Activated naive CD8-positive, alpha-beta T cell (primary cell): ENCODE measurements around the gene DMD.
"Not testable (repeated sequence)": the region's sequence is repeated elsewhere in the genome, so short reads cannot be mapped to it uniquely, and the experiment has no call there.

Source experiments
- H3K27ac Mint-ChIP-seq: one replicate; pipeline ENCODE4 v1.8.0; 2021; ENCODE audit warnings: mixed read lengths
- H3K27me3 Mint-ChIP-seq: one replicate; pipeline ENCODE4 v1.8.0; 2021; ENCODE audit warnings: mixed read lengths
- H3K36me3 Mint-ChIP-seq: one replicate; pipeline ENCODE4 v1.8.0; 2021; ENCODE audit warnings: mixed read lengths
- H3K4me1 Mint-ChIP-seq: one replicate; pipeline ENCODE4 v1.8.0; 2021; ENCODE audit warnings: low read depth, mixed read lengths
- H3K4me3 Mint-ChIP-seq: one replicate; pipeline ENCODE4 v1.8.0; 2021; ENCODE audit warnings: mild to moderate bottlenecking, mixed read lengths
- H3K9me3 Mint-ChIP-seq: one replicate; pipeline ENCODE4 v1.8.0; 2021; ENCODE audit warnings: low read depth, mixed read lengths

Gene DMD

GRCh38 chrX:32528451-32528850 lies 682.9 kb downstream of the DMD start:
- H3K36me3 Mint-ChIP-seq, H3K27ac Mint-ChIP-seq, H3K9me3 Mint-ChIP-seq, H3K4me3 Mint-ChIP-seq, H3K27me3 Mint-ChIP-seq, H3K4me1 Mint-ChIP-seq: not testable (repeated sequence)

GRCh38 chrX:32525234-32525633 lies 686.1 kb downstream of the DMD start:
- Mint-ChIP-seq H3K27ac (no peak overlapping the region), H3K27me3 (no peaks in the 10 kb centered on the region), H3K4me1 (no peaks in the 10 kb centered on the region), H3K36me3 (no peaks in the 10 kb centered on the region), H3K9me3 (no peaks in the 10 kb centered on the region), H3K4me3 (no peak overlapping the region)

- Mint-ChIP-seq H3K36me3 (no peaks in the 10 kb centered on the region), H3K4me1 (no peaks in the 10 kb centered on the region), H3K4me3 (no peak overlapping the region), H3K27ac (no peak overlapping the region), H3K27me3 (no peaks in the 10 kb centered on the region), H3K9me3 (no peaks in the 10 kb centered on the region)
These were observed 687.0 kb downstream of the DMD start for GRCh38 chrX:32524385-32524784.

- no peak overlapping the region for H3K27ac Mint-ChIP-seq
- H3K27me3 Mint-ChIP-seq: no peaks in the 10 kb centered on the region
- H3K36me3 Mint-ChIP-seq: no peaks in the 10 kb centered on the region
- H3K4me1 Mint-ChIP-seq: no peaks in the 10 kb centered on the region
- no peak overlapping the region for H3K4me3 Mint-ChIP-seq
- H3K9me3 Mint-ChIP-seq: no peaks in the 10 kb centered on the region
These were observed 690.6 kb downstream of the DMD start for GRCh38 chrX:32520789-32521188.

- H3K4me3 Mint-ChIP-seq: no peak overlapping the region
- no peak overlapping the region for H3K27ac Mint-ChIP-seq
These were observed 696.4 kb downstream of the DMD start for GRCh38 chrX:32514986-32515385.

GRCh38 chrX:32501606-32502005 lies 709.7 kb downstream of the DMD start:
- Mint-ChIP-seq H3K4me1 (no peaks in the 10 kb centered on the region), H3K9me3 (no peaks in the 10 kb centered on the region), H3K27ac (no peak overlapping the region), H3K36me3 (no peaks in the 10 kb centered on the region), H3K4me3 (no peak overlapping the region), H3K27me3 (no peaks in the 10 kb centered on the region)

More at GRCh38 chrX:32514986-32515385, 696.4 kb downstream of the DMD start:
- H3K9me3 Mint-ChIP-seq: no peaks in the 10 kb centered on the region
- H3K27me3 Mint-ChIP-seq: no peaks in the 10 kb centered on the region
- no peaks in the 10 kb centered on the region for H3K4me1 Mint-ChIP-seq
- no peaks in the 10 kb centered on the region for H3K36me3 Mint-ChIP-seq

- Mint-ChIP-seq H3K27ac (no peak overlapping the region), H3K4me3 (no peak overlapping the region), H3K36me3 (no peaks in the 10 kb centered on the region), H3K9me3 (no peaks in the 10 kb centered on the region), H3K4me1 (no peaks in the 10 kb centered on the region), H3K27me3 (no peaks in the 10 kb centered on the region)
These were observed 714.7 kb downstream of the DMD start for GRCh38 chrX:32496671-32497070.

GRCh38 chrX:32495855-32496254 lies 715.5 kb downstream of the DMD start:
- Mint-ChIP-seq H3K4me1 (no peaks in the 10 kb centered on the region), H3K27ac (no peak overlapping the region), H3K9me3 (no peaks in the 10 kb centered on the region), H3K4me3 (no peak overlapping the region), H3K36me3 (no peaks in the 10 kb centered on the region), H3K27me3 (no peaks in the 10 kb centered on the region)

- H3K4me3 Mint-ChIP-seq: no peak overlapping the region
- H3K27me3 Mint-ChIP-seq: no peaks in the 10 kb centered on the region
- no peak overlapping the region for H3K27ac Mint-ChIP-seq
- H3K9me3 Mint-ChIP-seq: no peaks in the 10 kb centered on the region
- no peaks in the 10 kb centered on the region for H3K4me1 Mint-ChIP-seq
- no peaks in the 10 kb centered on the region for H3K36me3 Mint-ChIP-seq
These were observed 722.2 kb downstream of the DMD start for GRCh38 chrX:32489125-32489524.

GRCh38 chrX:32483534-32484136 lies 727.7 kb downstream of the DMD start:
- H3K9me3 Mint-ChIP-seq: no peaks in the 10 kb centered on the region
- H3K4me3 Mint-ChIP-seq: no peak overlapping the region
- H3K27me3 Mint-ChIP-seq: no peaks in the 10 kb centered on the region
- no peaks in the 10 kb centered on the region for H3K4me1 Mint-ChIP-seq
- H3K27ac Mint-ChIP-seq: no peak overlapping the region
- H3K36me3 Mint-ChIP-seq: no peaks in the 10 kb centered on the region

- no peak overlapping the region for H3K27ac Mint-ChIP-seq
- H3K4me3 Mint-ChIP-seq: no peak overlapping the region
- no peaks in the 10 kb centered on the region for H3K4me1 Mint-ChIP-seq
- no peaks in the 10 kb centered on the region for H3K9me3 Mint-ChIP-seq
- no peaks in the 10 kb centered on the region for H3K27me3 Mint-ChIP-seq
- H3K36me3 Mint-ChIP-seq: no peaks in the 10 kb centered on the region
These were observed 731.3 kb downstream of the DMD start for GRCh38 chrX:32480019-32480418.

- H3K9me3 Mint-ChIP-seq: no peaks in the 10 kb centered on the region
- no peaks in the 10 kb centered on the region for H3K4me1 Mint-ChIP-seq
- no peaks in the 10 kb centered on the region for H3K36me3 Mint-ChIP-seq
- H3K4me3 Mint-ChIP-seq: no peak overlapping the region
- no peak overlapping the region for H3K27ac Mint-ChIP-seq
- H3K27me3 Mint-ChIP-seq: no peaks in the 10 kb centered on the region
These were observed 739.0 kb downstream of the DMD start for GRCh38 chrX:32472364-32472763.

- Mint-ChIP-seq H3K36me3 (no peaks in the 10 kb centered on the region), H3K9me3 (no peaks in the 10 kb centered on the region), H3K4me3 (no peak overlapping the region), H3K27me3 (no peaks in the 10 kb centered on the region), H3K4me1 (no peaks in the 10 kb centered on the region), H3K27ac (no peak overlapping the region)
These were observed 755.6 kb downstream of the DMD start for GRCh38 chrX:32455704-32456103.

- Mint-ChIP-seq H3K4me3 (no peak overlapping the region), H3K36me3 (no peaks in the 10 kb centered on the region), H3K27me3 (no peaks in the 10 kb centered on the region), H3K27ac (no peak overlapping the region), H3K9me3 (no peaks in the 10 kb centered on the region), H3K4me1 (peaks cover 7% of the 10 kb centered on the region)
These were observed 759.2 kb downstream of the DMD start for GRCh38 chrX:32451954-32452695.

GRCh38 chrX:32448945-32449344 lies 762.4 kb downstream of the DMD start:
- H3K36me3 Mint-ChIP-seq: no peaks in the 10 kb centered on the region
- H3K9me3 Mint-ChIP-seq: no peaks in the 10 kb centered on the region
- peak overlapping the region; percentile 28 for H3K4me3 Mint-ChIP-seq

GRCh38 chrX:32448320-32448719 lies 763.0 kb downstream of the DMD start:
- H3K27me3 Mint-ChIP-seq: no peaks in the 10 kb centered on the region
- no peak overlapping the region for H3K27ac Mint-ChIP-seq
- H3K9me3 Mint-ChIP-seq: no peaks in the 10 kb centered on the region
- H3K4me1 Mint-ChIP-seq: peaks cover 14% of the 10 kb centered on the region
- H3K4me3 Mint-ChIP-seq: peak overlapping the region; percentile 28
- H3K36me3 Mint-ChIP-seq: no peaks in the 10 kb centered on the region

More at GRCh38 chrX:32448945-32449344, 762.4 kb downstream of the DMD start:
- peak overlapping the region; percentile 70 for H3K27ac Mint-ChIP-seq
- H3K4me1 Mint-ChIP-seq: peaks cover 14% of the 10 kb centered on the region
- H3K27me3 Mint-ChIP-seq: no peaks in the 10 kb centered on the region
